ENCODE measurements around the gene RMC1.

RMC1 gene

DNA sequence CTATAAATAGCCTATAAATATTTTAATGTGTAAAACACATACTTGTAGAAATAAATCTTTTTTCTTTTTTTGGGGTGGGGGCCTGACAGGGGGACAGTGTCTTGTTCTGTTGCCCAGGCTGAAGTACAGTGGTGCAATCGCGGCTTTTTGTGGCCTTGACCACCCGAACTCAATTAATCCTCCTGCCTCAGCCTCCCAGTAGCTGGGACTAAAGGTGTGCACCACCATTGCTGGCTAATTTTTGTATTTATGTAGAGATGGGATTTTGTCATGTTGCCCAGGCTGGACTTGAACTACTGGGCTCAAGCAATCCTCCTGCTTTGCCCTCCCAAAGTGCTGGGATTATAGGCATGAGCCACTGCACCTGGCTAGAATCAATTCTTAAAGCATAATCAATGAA is 45.4 kb downstream of the RMC1 start:
- WGBS (ENCODE audit: extremely low coverage, insufficient coverage, low lambda C conversion rate), result no CpG with 5 or more reads among the region's 3 CpGs
- no peak for DNase-seq
- H3K4me1 ChIP-seq (ENCODE audit: control insufficient read depth, low read depth, low read length), result no peaks in the 10 kb centered on the region
- no peak overlapping the region for H3K23ac ChIP-seq (ENCODE audit: low read length)
- no peak overlapping the region for H3K9ac ChIP-seq (ENCODE audit: low read length)
- no peak overlapping the region for H4K8ac ChIP-seq (ENCODE audit: low read depth, low read length)
- peaks cover 20% of the 10 kb centered on the region for H3K36me3 ChIP-seq (ENCODE audit: control insufficient read depth, insufficient read depth, low read length)
- H3K27me3 ChIP-seq (ENCODE audit: insufficient read depth, low read length, poor library complexity), result no peaks in the 10 kb centered on the region
- no peaks in the 10 kb centered on the region for H3K79me1 ChIP-seq (ENCODE audit: low read length)
- H2BK15ac ChIP-seq (replicated peaks; ENCODE audit: low read depth), result no peak overlapping the region
- no peak overlapping the region for H3K4me3 ChIP-seq (ENCODE audit: low read length)
- H2BK5ac ChIP-seq (ENCODE audit: low read length), result no peak overlapping the region
- H3K4me2 ChIP-seq (ENCODE audit: low read length), result no peak overlapping the region
- no peak overlapping the region for H3K4ac ChIP-seq (ENCODE audit: low read depth, low read length)
- H3K18ac ChIP-seq (ENCODE audit: low read length), result no peak overlapping the region
- H3K79me2 ChIP-seq (ENCODE audit: control insufficient read depth, insufficient read depth, low read length), result no peaks in the 10 kb centered on the region
- H3K56ac ChIP-seq (ENCODE audit: low read length), result no peak overlapping the region
- H2AK5ac ChIP-seq (ENCODE audit: low read length), result no peak overlapping the region
- no peak overlapping the region for H3K27ac ChIP-seq (ENCODE audit: low read depth, low read length)
- H4K5ac ChIP-seq (ENCODE audit: low read length), result no peak overlapping the region
- H2BK120ac ChIP-seq (ENCODE audit: low read depth, low read length), result no peak overlapping the region

DNA sequence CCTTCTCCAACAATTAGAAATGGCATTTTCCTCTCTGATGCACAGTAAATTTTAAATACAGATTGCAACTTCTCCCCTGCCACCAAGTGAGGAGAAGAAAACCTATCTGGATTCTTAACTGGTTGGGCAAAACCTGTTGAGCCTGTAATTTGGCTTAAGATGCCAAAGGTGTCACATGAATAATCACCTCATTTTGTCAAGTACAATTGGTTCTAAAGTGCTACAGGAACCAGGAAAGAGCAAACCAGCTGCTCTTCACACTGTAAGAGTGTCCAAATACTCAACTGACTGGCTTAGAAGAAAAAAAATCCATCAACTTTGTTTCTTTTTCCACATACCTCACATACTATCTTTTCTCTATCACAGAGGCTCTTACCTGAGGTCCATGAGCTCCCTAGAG is 47.6 kb downstream of the RMC1 start:
- Histone ChIP-seq H3K9ac (ENCODE audit: low read length) (no peak overlapping the region), H4K8ac (ENCODE audit: low read depth, low read length) (no peak overlapping the region), H3K36me3 (ENCODE audit: control insufficient read depth, insufficient read depth, low read length) (peaks cover 26% of the 10 kb centered on the region), H3K23ac (ENCODE audit: low read length) (no peak overlapping the region), H2BK15ac (replicated peaks; ENCODE audit: low read depth) (no peak overlapping the region), H3K4ac (ENCODE audit: low read depth, low read length) (no peak overlapping the region), H3K4me2 (ENCODE audit: low read length) (no peak overlapping the region), H3K56ac (ENCODE audit: low read length) (no peak overlapping the region), H3K4me1 (ENCODE audit: control insufficient read depth, low read depth, low read length) (no peaks in the 10 kb centered on the region), H3K79me1 (ENCODE audit: low read length) (no peaks in the 10 kb centered on the region), H2BK5ac (ENCODE audit: low read length) (no peak overlapping the region), H3K18ac (ENCODE audit: low read length) (no peak overlapping the region), H3K27me3 (ENCODE audit: insufficient read depth, low read length, poor library complexity) (no peaks in the 10 kb centered on the region), H3K4me3 (ENCODE audit: low read length) (no peak overlapping the region), H4K5ac (ENCODE audit: low read length) (no peak overlapping the region), H2AK5ac (ENCODE audit: low read length) (no peak overlapping the region), H2BK120ac (ENCODE audit: low read depth, low read length) (no peak overlapping the region), H3K79me2 (ENCODE audit: control insufficient read depth, insufficient read depth, low read length) (no peaks in the 10 kb centered on the region), H3K27ac (ENCODE audit: low read depth, low read length) (no peak overlapping the region)
- no peak for DNase-seq

DNA sequence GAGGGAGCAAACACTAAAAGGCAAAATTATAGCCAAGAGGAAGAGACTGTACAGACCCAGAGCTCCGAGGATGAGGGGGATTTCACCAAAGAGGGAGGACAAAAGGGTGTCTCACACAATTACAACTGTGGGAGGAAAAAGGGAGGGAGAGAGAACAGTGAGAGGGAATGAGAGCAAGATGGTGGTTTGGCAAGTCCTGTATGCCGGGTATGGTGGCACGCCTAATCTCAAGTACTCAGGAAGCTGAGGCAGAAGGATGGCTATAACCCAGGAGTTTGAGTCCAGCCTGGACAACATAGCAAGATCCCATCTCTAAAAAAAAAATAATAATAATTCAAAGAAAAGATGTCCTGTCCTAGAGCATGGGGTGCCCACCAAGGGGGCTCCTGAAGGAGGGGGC is 48.7 kb downstream of the RMC1 start:
- H2BK15ac ChIP-seq (replicated peaks; ENCODE audit: low read depth), result no peak overlapping the region
- no peak overlapping the region for H4K8ac ChIP-seq (ENCODE audit: low read depth, low read length)
- no peak for DNase-seq
- H2AK5ac ChIP-seq (ENCODE audit: low read length), result no peak overlapping the region
- no peak overlapping the region for H3K9ac ChIP-seq (ENCODE audit: low read length)
- H3K36me3 ChIP-seq (ENCODE audit: control insufficient read depth, insufficient read depth, low read length), result peaks cover 30% of the 10 kb centered on the region
- H2BK5ac ChIP-seq (ENCODE audit: low read length), result no peak overlapping the region
- H3K79me1 ChIP-seq (ENCODE audit: low read length), result no peaks in the 10 kb centered on the region
- no CpG with 5 or more reads among the region's 3 CpGs for WGBS (ENCODE audit: extremely low coverage, insufficient coverage, low lambda C conversion rate)
- H3K4ac ChIP-seq (ENCODE audit: low read depth, low read length), result no peak overlapping the region
- no peak overlapping the region for H4K5ac ChIP-seq (ENCODE audit: low read length)
- no peak overlapping the region for H3K27ac ChIP-seq (ENCODE audit: low read depth, low read length)
- no peaks in the 10 kb centered on the region for H3K79me2 ChIP-seq (ENCODE audit: control insufficient read depth, insufficient read depth, low read length)
- no peak overlapping the region for H3K4me2 ChIP-seq (ENCODE audit: low read length)
- H3K56ac ChIP-seq (ENCODE audit: low read length), result no peak overlapping the region
- no peak overlapping the region for H3K4me3 ChIP-seq (ENCODE audit: low read length)
- no peaks in the 10 kb centered on the region for H3K4me1 ChIP-seq (ENCODE audit: control insufficient read depth, low read depth, low read length)
- H3K27me3 ChIP-seq (ENCODE audit: insufficient read depth, low read length, poor library complexity), result no peaks in the 10 kb centered on the region
- no peak overlapping the region for H2BK120ac ChIP-seq (ENCODE audit: low read depth, low read length)
- no peak overlapping the region for H3K18ac ChIP-seq (ENCODE audit: low read length)
- no peak overlapping the region for H3K23ac ChIP-seq (ENCODE audit: low read length)

DNA sequence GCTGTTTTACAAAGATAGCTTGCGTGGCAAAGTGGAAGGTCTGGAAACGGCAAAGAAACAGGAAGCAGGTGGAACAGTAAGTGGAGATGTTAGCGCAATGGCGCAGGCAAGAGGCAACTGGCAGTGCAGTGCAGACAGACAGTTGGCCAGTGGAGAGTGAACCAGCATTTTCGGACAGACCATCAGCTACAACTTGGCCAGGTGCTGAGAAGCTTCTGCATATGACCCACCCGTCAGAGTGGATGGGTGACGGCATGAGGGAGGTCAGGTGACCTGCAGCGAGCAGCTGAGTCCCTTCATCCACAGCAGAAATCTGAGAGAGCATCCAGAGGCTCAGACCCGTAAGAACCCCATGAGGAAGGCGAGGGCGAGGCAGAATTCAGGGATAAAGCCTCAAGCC is 49.2 kb downstream of the RMC1 start:
- no peaks in the 10 kb centered on the region for H3K79me2 ChIP-seq (ENCODE audit: control insufficient read depth, insufficient read depth, low read length)
- no peaks in the 10 kb centered on the region for H3K79me1 ChIP-seq (ENCODE audit: low read length)
- H3K23ac ChIP-seq (ENCODE audit: low read length), result no peak overlapping the region
- H3K4ac ChIP-seq (ENCODE audit: low read depth, low read length), result no peak overlapping the region
- no peak overlapping the region for H2BK120ac ChIP-seq (ENCODE audit: low read depth, low read length)
- no peak overlapping the region for H4K8ac ChIP-seq (ENCODE audit: low read depth, low read length)
- H2AK5ac ChIP-seq (ENCODE audit: low read length), result no peak overlapping the region
- no peak overlapping the region for H3K27ac ChIP-seq (ENCODE audit: low read depth, low read length)
- no peak overlapping the region for H2BK5ac ChIP-seq (ENCODE audit: low read length)
- WGBS (ENCODE audit: extremely low coverage, insufficient coverage, low lambda C conversion rate), result no CpG with 5 or more reads among the region's 11 CpGs
- no peak overlapping the region for H3K18ac ChIP-seq (ENCODE audit: low read length)
- H4K5ac ChIP-seq (ENCODE audit: low read length), result no peak overlapping the region
- no peaks in the 10 kb centered on the region for H3K4me1 ChIP-seq (ENCODE audit: control insufficient read depth, low read depth, low read length)
- peaks cover 30% of the 10 kb centered on the region for H3K36me3 ChIP-seq (ENCODE audit: control insufficient read depth, insufficient read depth, low read length)
- H3K4me3 ChIP-seq (ENCODE audit: low read length), result no peak overlapping the region
- no peaks in the 10 kb centered on the region for H3K27me3 ChIP-seq (ENCODE audit: insufficient read depth, low read length, poor library complexity)
- H3K56ac ChIP-seq (ENCODE audit: low read length), result no peak overlapping the region
- H3K4me2 ChIP-seq (ENCODE audit: low read length), result no peak overlapping the region
- DNase-seq, result no peak
- H3K9ac ChIP-seq (ENCODE audit: low read length), result no peak overlapping the region
- no peak overlapping the region for H2BK15ac ChIP-seq (replicated peaks; ENCODE audit: low read depth)

DNA sequence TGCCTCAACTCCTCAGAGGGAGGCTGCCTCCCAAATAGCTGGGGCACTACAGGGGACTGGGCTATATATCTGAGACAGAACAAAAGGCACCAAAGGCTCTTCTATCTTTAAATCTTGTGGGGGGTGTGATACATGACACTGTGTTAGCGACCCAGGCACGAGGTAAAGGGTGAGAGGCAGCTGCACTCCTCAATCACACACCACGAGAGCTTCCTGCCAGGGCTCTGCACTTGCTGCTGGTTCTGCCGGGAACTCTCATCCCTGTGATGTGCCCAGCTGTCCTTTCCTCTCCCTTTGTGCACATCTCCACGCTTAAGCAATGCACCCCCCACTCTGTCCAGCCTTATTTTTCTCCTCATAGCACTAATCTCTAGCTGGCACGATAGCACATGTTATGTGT is 50.6 kb downstream of the RMC1 start:
- peaks cover 30% of the 10 kb centered on the region for H3K36me3 ChIP-seq (ENCODE audit: control insufficient read depth, insufficient read depth, low read length)

DNA sequence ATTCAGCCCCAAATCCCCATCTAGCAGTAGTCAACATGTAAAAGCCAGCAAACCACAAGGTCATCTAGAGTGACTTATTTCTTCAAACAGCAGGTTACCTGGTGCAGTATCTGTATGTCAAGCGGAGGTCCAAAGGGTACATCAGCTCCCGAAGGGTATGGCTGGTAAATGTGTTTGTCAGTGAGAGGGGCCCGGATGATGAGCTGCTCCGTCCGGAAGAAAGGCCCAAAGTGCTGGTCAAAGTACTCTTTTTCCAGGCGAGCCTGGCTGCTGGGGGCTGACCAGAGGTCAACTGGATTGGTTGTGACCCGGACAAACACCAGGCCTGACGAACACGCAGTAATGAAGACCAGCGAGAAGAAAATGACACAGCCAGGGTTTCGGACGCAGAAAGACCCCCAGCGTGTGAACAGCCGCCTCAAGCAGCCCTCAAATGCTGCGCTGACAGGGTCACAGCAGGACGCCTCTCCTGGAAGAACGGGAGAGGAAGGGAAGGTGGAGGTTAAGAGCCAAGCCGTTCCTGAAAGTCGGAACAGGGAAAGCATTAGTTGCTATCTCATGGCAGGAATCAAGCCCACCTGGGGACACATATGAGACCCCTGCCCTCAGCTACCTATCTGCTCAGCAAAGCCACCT is 53.0 kb downstream of the RMC1 start:
- peaks cover 32% of the 10 kb centered on the region for H3K36me3 ChIP-seq (ENCODE audit: control insufficient read depth, insufficient read depth, low read length)
- H3K4me2 ChIP-seq (ENCODE audit: low read length), result no peak overlapping the region
- DNase-seq, result no peak
- no peak overlapping the region for H3K18ac ChIP-seq (ENCODE audit: low read length)
- no peak overlapping the region for H3K4ac ChIP-seq (ENCODE audit: low read depth, low read length)
- H2BK120ac ChIP-seq (ENCODE audit: low read depth, low read length), result no peak overlapping the region
- no peaks in the 10 kb centered on the region for H3K79me2 ChIP-seq (ENCODE audit: control insufficient read depth, insufficient read depth, low read length)
- no peak overlapping the region for H3K9ac ChIP-seq (ENCODE audit: low read length)
- H3K23ac ChIP-seq (ENCODE audit: low read length), result no peak overlapping the region
- no peak overlapping the region for H3K27ac ChIP-seq (ENCODE audit: low read depth, low read length)
- H4K8ac ChIP-seq (ENCODE audit: low read depth, low read length), result no peak overlapping the region
- no peak overlapping the region for H3K56ac ChIP-seq (ENCODE audit: low read length)
- H2BK15ac ChIP-seq (replicated peaks; ENCODE audit: low read depth), result no peak overlapping the region
- H2AK5ac ChIP-seq (ENCODE audit: low read length), result no peak overlapping the region
- H4K5ac ChIP-seq (ENCODE audit: low read length), result no peak overlapping the region
- no CpG with 5 or more reads among the region's 19 CpGs for WGBS (ENCODE audit: extremely low coverage, insufficient coverage, low lambda C conversion rate)
- H3K4me1 ChIP-seq (ENCODE audit: control insufficient read depth, low read depth, low read length), result no peaks in the 10 kb centered on the region
- H3K4me3 ChIP-seq (ENCODE audit: low read length), result no peak overlapping the region
- no peaks in the 10 kb centered on the region for H3K27me3 ChIP-seq (ENCODE audit: insufficient read depth, low read length, poor library complexity)
- no peak overlapping the region for H2BK5ac ChIP-seq (ENCODE audit: low read length)
- H3K79me1 ChIP-seq (ENCODE audit: low read length), result no peaks in the 10 kb centered on the region

More for the DNA sequence above, 50.6 kb downstream of the RMC1 start:
- Histone ChIP-seq H3K4me3 (ENCODE audit: low read length) (no peak overlapping the region), H3K4me2 (ENCODE audit: low read length) (no peak overlapping the region), H3K9ac (ENCODE audit: low read length) (no peak overlapping the region), H2AK5ac (ENCODE audit: low read length) (no peak overlapping the region), H2BK15ac (replicated peaks; ENCODE audit: low read depth) (no peak overlapping the region), H3K18ac (ENCODE audit: low read length) (no peak overlapping the region), H3K56ac (ENCODE audit: low read length) (no peak overlapping the region), H2BK5ac (ENCODE audit: low read length) (no peak overlapping the region), H4K8ac (ENCODE audit: low read depth, low read length) (no peak overlapping the region), H3K27me3 (ENCODE audit: insufficient read depth, low read length, poor library complexity) (no peaks in the 10 kb centered on the region), H3K4me1 (ENCODE audit: control insufficient read depth, low read depth, low read length) (no peaks in the 10 kb centered on the region), H3K79me1 (ENCODE audit: low read length) (no peaks in the 10 kb centered on the region), H4K5ac (ENCODE audit: low read length) (no peak overlapping the region), H3K4ac (ENCODE audit: low read depth, low read length) (no peak overlapping the region), H2BK120ac (ENCODE audit: low read depth, low read length) (no peak overlapping the region), H3K79me2 (ENCODE audit: control insufficient read depth, insufficient read depth, low read length) (no peaks in the 10 kb centered on the region), H3K27ac (ENCODE audit: low read depth, low read length) (no peak overlapping the region), H3K23ac (ENCODE audit: low read length) (no peak overlapping the region)
- WGBS (ENCODE audit: extremely low coverage, insufficient coverage, low lambda C conversion rate), result no CpG with 5 or more reads among the region's 6 CpGs
- no peak for DNase-seq

All from mesendoderm (in vitro differentiated cells).